H9 (cell line): ENCODE results near the gene MARK2. TPM values are rescaled to one million over a fixed set of nuclear protein-coding genes. Genes with fewer than 3 reads are reported as not detected.

Experiments
- DNase-seq: peaks from one replicate; pipeline ENCODE4 v3.0.0-alpha.2; 2017
- H2AFZ ChIP-seq: one replicate; pipeline ENCODE4 v1.6.1; 2013; ENCODE audit warnings: mild to moderate bottlenecking, low read length, control low read depth, moderate library complexity
- H2AK5ac ChIP-seq: 2 replicates; pipeline ENCODE4 v1.6.1; 2013; ENCODE audit warnings: low read length, control low read depth, mixed read lengths; ENCODE audit not compliant: insufficient read length
- H2BK120ac ChIP-seq: one replicate; pipeline ENCODE4 v1.6.1; 2013; ENCODE audit warnings: low read depth, mild to moderate bottlenecking, low read length, control low read depth, inconsistent platforms; ENCODE audit not compliant: poor library complexity, severe bottlenecking
- H2BK12ac ChIP-seq: 2 replicates; pipeline ENCODE4 v1.6.1; 2013; ENCODE audit warnings: low read length, control low read depth, mixed read lengths, low read depth; ENCODE audit not compliant: insufficient read length
- H2BK15ac ChIP-seq: 2 replicates; pipeline ENCODE4 v1.6.1; 2013; ENCODE audit warnings: low read depth, low read length, control low read depth
- H2BK20ac ChIP-seq: one replicate; pipeline ENCODE4 v1.6.1; 2013; ENCODE audit warnings: low read depth, mild to moderate bottlenecking, low read length, control low read depth, inconsistent platforms; ENCODE audit not compliant: poor library complexity, severe bottlenecking
- H2BK5ac ChIP-seq: 2 replicates; pipeline ENCODE4 v1.6.1; 2013; ENCODE audit warnings: low read length, control low read depth, mixed read lengths; ENCODE audit not compliant: insufficient read length
- H3K14ac ChIP-seq: 2 replicates; pipeline ENCODE4 v1.6.1; 2013; ENCODE audit warnings: low read length, control low read depth; ENCODE audit not compliant: insufficient read depth
- H3K18ac ChIP-seq: 2 replicates; pipeline ENCODE4 v1.6.1; 2013; ENCODE audit warnings: low read depth, mild to moderate bottlenecking, mixed read lengths, low read length, control low read depth; ENCODE audit not compliant: insufficient read length
- H3K23ac ChIP-seq: 2 replicates; pipeline ENCODE4 v1.6.1; 2013; ENCODE audit warnings: low read length, control low read depth, mixed read lengths, low read depth; ENCODE audit not compliant: insufficient read length
- H3K23me2 ChIP-seq: 2 replicates; pipeline ENCODE4 v1.6.1; 2013; ENCODE audit warnings: low read depth, mild to moderate bottlenecking, mixed read lengths, low read length, control low read depth; ENCODE audit not compliant: insufficient read length, poor library complexity, severe bottlenecking
- H3K27ac ChIP-seq: 2 replicates; pipeline ENCODE4 v1.5.1; 2013; ENCODE audit warnings: low read length, control low read depth, mixed read lengths, low read depth; ENCODE audit not compliant: insufficient read length
- H3K27me3 ChIP-seq: 2 replicates; pipeline ENCODE4 v1.6.1; 2013; ENCODE audit warnings: low read length, control low read depth, inconsistent platforms; ENCODE audit not compliant: insufficient read depth
- H3K4ac ChIP-seq: 2 replicates; pipeline ENCODE4 v1.6.1; 2013; ENCODE audit warnings: low read depth, mild to moderate bottlenecking, control low read depth, inconsistent platforms, low read length, moderate library complexity
- H3K4me1 ChIP-seq: 2 replicates; pipeline ENCODE4 v1.6.1; 2013; ENCODE audit warnings: low read length, control low read depth, inconsistent platforms; ENCODE audit not compliant: insufficient read depth
- H3K4me2 ChIP-seq: 2 replicates; pipeline ENCODE4 v1.6.1; 2013; ENCODE audit warnings: low read length, control low read depth, mixed read lengths; ENCODE audit not compliant: insufficient read length, insufficient read depth
- H3K56ac ChIP-seq: 2 replicates; pipeline ENCODE4 v1.6.1; 2013; ENCODE audit warnings: low read depth, mild to moderate bottlenecking, mixed read lengths, low read length, control low read depth; ENCODE audit not compliant: insufficient read length
- H3K79me1 ChIP-seq: 2 replicates; pipeline ENCODE4 v1.6.1; 2013; ENCODE audit warnings: low read depth, mild to moderate bottlenecking, moderate library complexity, low read length, control low read depth, inconsistent platforms; ENCODE audit not compliant: insufficient read depth, poor library complexity, severe bottlenecking
- H3K79me2 ChIP-seq: 2 replicates; pipeline ENCODE4 v1.6.1; 2013; ENCODE audit warnings: low read length, control low read depth, inconsistent platforms; ENCODE audit not compliant: insufficient read depth
- H3K9ac ChIP-seq: 2 replicates; pipeline ENCODE4 v1.6.1; 2013; ENCODE audit warnings: low read length, control low read depth, mixed read lengths; ENCODE audit not compliant: insufficient read length; ENCODE audit errors: extremely low read depth
- H3K9me3 ChIP-seq: one replicate; pipeline ENCODE4 v1.6.1; 2013; ENCODE audit warnings: low read depth, low read length, inconsistent platforms; ENCODE audit not compliant: control insufficient read depth
- H3T11ph ChIP-seq: one replicate; pipeline ENCODE4 v1.6.1; 2013; ENCODE audit warnings: mild to moderate bottlenecking, low read length, control low read depth, inconsistent platforms
- H4K20me1 ChIP-seq: one replicate; pipeline ENCODE4 v1.6.1; 2013; ENCODE audit not compliant: control insufficient read depth, insufficient read length, insufficient read depth
- H4K5ac ChIP-seq: 2 replicates; pipeline ENCODE4 v1.6.1; 2013; ENCODE audit warnings: low read depth, mild to moderate bottlenecking, mixed read lengths, low read length, control low read depth; ENCODE audit not compliant: insufficient read length
- H4K8ac ChIP-seq: replicated peaks from 2 replicates; pipeline ENCODE4 v1.6.1; 2013; ENCODE audit warnings: low read length, control low read depth, mixed read lengths, low read depth; ENCODE audit not compliant: insufficient read length
- H4K91ac ChIP-seq: 2 replicates; pipeline ENCODE4 v1.6.1; 2013; ENCODE audit warnings: low read depth, mild to moderate bottlenecking, moderate library complexity, mixed read lengths, low read length, control low read depth; ENCODE audit not compliant: insufficient read length
- H3K27ac Mint-ChIP-seq, 3 experiments: 2 replicates in 2 of 3; 3 replicates in 1 of 3; pipeline ENCODE4 v1.8.0; 2020 to 2021; ENCODE audit warnings: mixed read lengths in 3 of 3, mild to moderate bottlenecking in 1 of 3, moderate library complexity in 1 of 3
- H3K27me3 Mint-ChIP-seq: 2 replicates; pipeline ENCODE4 v1.8.0; 2021; ENCODE audit warnings: low read depth, mild to moderate bottlenecking, moderate library complexity, mixed read lengths
- H3K36me3 Mint-ChIP-seq, 3 experiments: 2 replicates in 2 of 3; 3 replicates in 1 of 3; pipeline ENCODE4 v1.8.0; 2020 to 2021; ENCODE audit warnings: low read depth in 3 of 3, mixed read lengths in 3 of 3; ENCODE audit not compliant: insufficient read depth in 1 of 3
- H3K4me1 Mint-ChIP-seq, 2 experiments: 2 replicates each; pipeline ENCODE4 v1.8.0; 2020; ENCODE audit warnings: mixed read lengths in 2 of 2
- H3K4me3 Mint-ChIP-seq, 2 experiments: 2 replicates in 1 of 2; 3 replicates in 1 of 2; pipeline ENCODE4 v1.8.0; 2020 to 2021; ENCODE audit warnings: mild to moderate bottlenecking in 2 of 2, mixed read lengths in 2 of 2, moderate library complexity in 1 of 2
- H3K9me3 Mint-ChIP-seq, 2 experiments: 2 replicates in 1 of 2; 3 replicates in 1 of 2; pipeline ENCODE4 v1.8.0; 2020; ENCODE audit warnings: mild to moderate bottlenecking in 2 of 2, mixed read lengths in 2 of 2, moderate library complexity in 1 of 2
- CTCF ChIP-seq: fragments of 200-600 bp; sonication (generic); conservative IDR thresholded peaks from 3 replicates; pipeline ENCODE4 v1.8.0; 2021; ENCODE audit warnings: antibody characterized with exemption, mild to moderate bottlenecking
- WGBS: extraction: QIAGEN DNeasy Blood & Tissue Kit; methylation state at CpG from one replicate; pipeline ENCODE4 v1.1.7; 2013; ENCODE audit warnings: missing lambda C conversion rate, low lambda C conversion rate, mixed read lengths; ENCODE audit not compliant: insufficient read length; ENCODE audit errors: extremely low coverage; 5-methylcytosine and 5-hydroxymethylcytosine counted together
- total RNA-seq: library from RNA; stranded (reverse); gene quantifications from 2 replicates; pipeline ENCODE4 v1.2.1, GENCODE V29; 2021

The MARK2 gene
- total RNA-seq, 1 experiment from 2014 or later: 45.7 TPM

GRCh38 chr11:63831326-63831725, 7.6 kb upstream of the MARK2 start:
- H3K4me1 ChIP-seq: peaks cover 3% of the 10 kb centered on the region; the same call in 1 of the 2 replicates
- no peak overlapping the region for H2BK12ac ChIP-seq
- no peaks in the 10 kb centered on the region for H3K27me3 ChIP-seq
- TF ChIP-seq CTCF: no peak
- DNase-seq: peak; percentile 54
- H2BK5ac ChIP-seq: no peak overlapping the region
- H3K27ac ChIP-seq: no peak overlapping the region
- H2BK20ac ChIP-seq: no peak overlapping the region
- H3K4me1 Mint-ChIP-seq: peaks cover 17 to 37% of the 10 kb centered on the region in 2 experiments
- peaks cover 0 to 15% (median 11%) of the 10 kb centered on the region in 3 experiments; a peak in 5 of 7 replicates for H3K36me3 Mint-ChIP-seq
- no peak overlapping the region for H4K5ac ChIP-seq
- no peak overlapping the region for H3K4ac ChIP-seq
- no peak overlapping the region for H2BK15ac ChIP-seq
- H3K27me3 Mint-ChIP-seq: no peaks in the 10 kb centered on the region; the same call in 1 of the 2 replicates
- no peak overlapping the region for H3K23ac ChIP-seq
- H4K91ac ChIP-seq: no peak overlapping the region
- H3K14ac ChIP-seq: no peak overlapping the region; the same call in 1 of the 2 replicates
- WGBS: no CpG with 5 or more reads among the region's 7 CpGs
- H4K20me1 ChIP-seq: no peaks in the 10 kb centered on the region
- no peaks in the 10 kb centered on the region for H3K79me2 ChIP-seq
- H3K9me3 ChIP-seq: no peaks in the 10 kb centered on the region
- no peak overlapping the region for H3K9ac ChIP-seq
- no peaks in the 10 kb centered on the region for H3K23me2 ChIP-seq
- H3K9me3 Mint-ChIP-seq: no peaks in the 10 kb centered on the region
- no peak overlapping the region for H2BK120ac ChIP-seq
- H3K27ac Mint-ChIP-seq: peak overlapping the region in 2 of 3 experiments; percentile 8 to 24; a peak in 1 of 7 replicates
- H3K56ac ChIP-seq: no peak overlapping the region
- no peaks in the 10 kb centered on the region for H3K79me1 ChIP-seq
- H3K4me3 Mint-ChIP-seq: peak overlapping the region in 1 of 2 experiments; percentile 3; a peak in 1 of 5 replicates
- no peak overlapping the region for H4K8ac ChIP-seq
- H3K4me2 ChIP-seq: no peak overlapping the region
- H3T11ph ChIP-seq: no peak overlapping the region
- H2AK5ac ChIP-seq: no peak overlapping the region
- H3K18ac ChIP-seq: no peak overlapping the region
- no peak overlapping the region for H2AFZ ChIP-seq
